GM18526 (cell line): Measurements from ENCODE around the gene KRTAP10-5.
"Not testable (repeated sequence)": the region's sequence is repeated elsewhere in the genome, so short reads cannot be mapped to it uniquely, and the experiment has no call there.

ENCODE experiments used
- POLR2A ChIP-seq: IDR thresholded peaks from 3 replicates; pipeline ENCODE4 v1.6.1; 2011; ENCODE audit not compliant: insufficient read length; ENCODE audit errors: extremely low read depth

The KRTAP10-5 gene

GRCh38 chr21:44579056-44579832 lies 1.2 kb downstream of the KRTAP10-5 start:
- no peak for TF ChIP-seq POLR2A

- no peak for TF ChIP-seq POLR2A
Measured at GRCh38 chr21:44578371-44579055, 1.9 kb downstream of the KRTAP10-5 start.

GRCh38 chr21:44576025-44576420 lies 4.4 kb downstream of the KRTAP10-5 start:
- no peak for TF ChIP-seq POLR2A

- no peak for TF ChIP-seq POLR2A
Measured at GRCh38 chr21:44575307-44576024, 4.9 kb downstream of the KRTAP10-5 start.

GRCh38 chr21:44574457-44575306 lies 5.7 kb downstream of the KRTAP10-5 start:
- TF ChIP-seq POLR2A = no peak

- TF ChIP-seq POLR2A = not testable (repeated sequence)
Measured at GRCh38 chr21:44573630-44574456, 6.6 kb downstream of the KRTAP10-5 start, which contains the start of gene KRTAP10-4. TSS of gene KRTAP10-4 (plus strand) at chr21:44573729. CDS start at chr21:44573759, 30 bp downstream.

GRCh38 chr21:44572959-44573583 lies 7.3 kb downstream of the KRTAP10-5 start:
- TF ChIP-seq POLR2A = no peak

GRCh38 chr21:44571844-44572782 lies 8.3 kb downstream of the KRTAP10-5 start:
- no peak for TF ChIP-seq POLR2A

GRCh38 chr21:44571296-44571695 lies 9.1 kb downstream of the KRTAP10-5 start:
- TF ChIP-seq POLR2A = no peak

- no peak for TF ChIP-seq POLR2A
Measured at GRCh38 chr21:44569861-44570517, 10.4 kb downstream of the KRTAP10-5 start.

- no peak for TF ChIP-seq POLR2A
Measured at GRCh38 chr21:44568667-44569556, 11.5 kb downstream of the KRTAP10-5 start.
